Calu3 (cell line): ENCODE results near the gene FAM180B. TPM values are rescaled to one million over a fixed set of nuclear protein-coding genes. Genes with fewer than 3 reads are reported as not detected.
"Not testable (repeated sequence)": the region's sequence is repeated elsewhere in the genome, so short reads cannot be mapped to it uniquely, and the experiment has no call there.

Source experiments
- BruUV-seq: library from RNA; stranded (reverse); fragments of 400-500 nt; replicated peaks from 2 replicates; lab custom pipeline; 2021; lab: Mats Ljungman, UMichigan
- CTCF ChIA-PET: fragments of 300-600 bp; sonication (Branson Sonifier 250); formaldehyde crosslinking; loops from one replicate; lab custom pipeline; 2022; ENCODE audit warnings: antibody characterized with exemption; lab: Charles Lee
- DNase-seq: peaks from one replicate; pipeline ENCODE4 v3.0.0; 2022
- H3K27ac Mint-ChIP-seq: one replicate; pipeline ENCODE4 v1.8.0; 2022; ENCODE audit warnings: mixed read lengths; ENCODE audit not compliant: unreplicated experiment
- H3K27me3 Mint-ChIP-seq: one replicate; pipeline ENCODE4 v1.8.0; 2022; ENCODE audit warnings: mixed read lengths; ENCODE audit not compliant: unreplicated experiment
- H3K36me3 Mint-ChIP-seq: one replicate; pipeline ENCODE4 v1.8.0; 2022; ENCODE audit warnings: mild to moderate bottlenecking, moderate library complexity, mixed read lengths; ENCODE audit not compliant: insufficient read depth, unreplicated experiment
- H3K4me1 Mint-ChIP-seq: one replicate; pipeline ENCODE4 v1.8.0; 2022; ENCODE audit warnings: mild to moderate bottlenecking, low read depth, mixed read lengths; ENCODE audit not compliant: unreplicated experiment
- H3K4me3 Mint-ChIP-seq: one replicate; pipeline ENCODE4 v1.8.0; 2022; ENCODE audit warnings: mild to moderate bottlenecking, low read depth, moderate library complexity, mixed read lengths; ENCODE audit not compliant: unreplicated experiment
- H3K9me3 Mint-ChIP-seq: one replicate; pipeline ENCODE4 v1.8.0; 2022; ENCODE audit warnings: low read depth, mixed read lengths; ENCODE audit not compliant: unreplicated experiment
- intact Hi-C: fragments of 100-400 bp; cut with micrococcal nuclease; formaldehyde crosslinking; loops from one replicate; pipeline ENCODE4 v1.10.0; 2022; ENCODE audit not compliant: unreplicated experiment
- total RNA-seq: library from RNA; stranded (reverse); gene quantifications from 2 replicates; pipeline ENCODE4 v1.2.3, GENCODE V29; 2022
- TF ChIP-seq, protein P1 (sequence below): fragments of 200-600 bp; IDR thresholded peaks from one replicate; pipeline ENCODE4 v1.8.0; 2022; ENCODE audit warnings: antibody characterized with exemption; ENCODE audit not compliant: unreplicated experiment

Gene FAM180B
- total RNA-seq, 1 experiment from 2014 or later, result not detected

DNA sequence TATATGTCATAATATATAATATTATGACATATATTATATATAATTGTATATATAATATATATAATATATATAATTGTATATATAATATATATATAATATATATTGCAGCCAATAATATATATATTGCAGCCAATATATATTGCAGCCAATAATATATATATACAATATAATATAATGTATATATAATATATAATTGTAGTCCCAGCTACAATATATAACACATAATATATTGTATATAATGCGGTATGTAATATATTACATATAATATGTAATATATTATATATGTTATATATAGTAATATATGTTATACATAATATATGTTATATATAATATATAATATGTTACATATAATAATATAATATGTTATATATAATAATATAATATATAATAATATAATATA lies 27.8 kb upstream of the FAM180B start:
- Mint-ChIP-seq H3K36me3 (peaks cover 5% of the 10 kb centered on the region), H3K27ac (no peak overlapping the region), H3K27me3 (no peaks in the 10 kb centered on the region), H3K9me3 (no peaks in the 10 kb centered on the region), H3K4me1 (no peaks in the 10 kb centered on the region), H3K4me3 (no peak overlapping the region)
- DNase-seq, result no peak
- intact Hi-C loops, result no loop called here
- no TSS peak for BruUV-seq
- TF ChIP-seq, protein P1, sequence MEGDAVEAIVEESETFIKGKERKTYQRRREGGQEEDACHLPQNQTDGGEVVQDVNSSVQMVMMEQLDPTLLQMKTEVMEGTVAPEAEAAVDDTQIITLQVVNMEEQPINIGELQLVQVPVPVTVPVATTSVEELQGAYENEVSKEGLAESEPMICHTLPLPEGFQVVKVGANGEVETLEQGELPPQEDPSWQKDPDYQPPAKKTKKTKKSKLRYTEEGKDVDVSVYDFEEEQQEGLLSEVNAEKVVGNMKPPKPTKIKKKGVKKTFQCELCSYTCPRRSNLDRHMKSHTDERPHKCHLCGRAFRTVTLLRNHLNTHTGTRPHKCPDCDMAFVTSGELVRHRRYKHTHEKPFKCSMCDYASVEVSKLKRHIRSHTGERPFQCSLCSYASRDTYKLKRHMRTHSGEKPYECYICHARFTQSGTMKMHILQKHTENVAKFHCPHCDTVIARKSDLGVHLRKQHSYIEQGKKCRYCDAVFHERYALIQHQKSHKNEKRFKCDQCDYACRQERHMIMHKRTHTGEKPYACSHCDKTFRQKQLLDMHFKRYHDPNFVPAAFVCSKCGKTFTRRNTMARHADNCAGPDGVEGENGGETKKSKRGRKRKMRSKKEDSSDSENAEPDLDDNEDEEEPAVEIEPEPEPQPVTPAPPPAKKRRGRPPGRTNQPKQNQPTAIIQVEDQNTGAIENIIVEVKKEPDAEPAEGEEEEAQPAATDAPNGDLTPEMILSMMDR, result no peak
- CTCF ChIA-PET, result no interaction called here

DNA sequence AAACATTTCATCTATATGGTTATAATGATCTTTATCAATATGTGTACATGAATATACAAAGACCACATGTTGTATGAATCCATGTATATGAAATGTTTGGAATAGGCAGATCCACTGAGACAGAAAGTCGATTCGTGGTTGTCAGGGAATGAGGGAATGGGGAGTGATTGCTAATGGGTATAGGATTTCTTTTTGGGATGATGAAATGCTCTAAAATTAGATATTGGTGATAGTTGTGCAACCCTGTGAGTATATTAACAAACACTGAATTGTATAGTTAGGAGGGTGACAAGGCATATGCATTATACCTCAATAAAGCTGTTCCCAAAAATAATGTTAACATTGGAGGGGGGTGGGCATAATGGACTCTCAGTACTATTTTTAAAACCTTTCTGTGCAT lies 26.1 kb upstream of the FAM180B start:
- no peak for DNase-seq
- Mint-ChIP-seq H3K36me3 (peaks cover 12% of the 10 kb centered on the region), H3K4me3 (no peak overlapping the region), H3K4me1 (peaks cover 7% of the 10 kb centered on the region), H3K27me3 (no peaks in the 10 kb centered on the region), H3K27ac (no peak overlapping the region), H3K9me3 (no peaks in the 10 kb centered on the region)
- BruUV-seq, result no TSS peak
- CTCF ChIA-PET, result interaction anchor here (0.7 kb wide), 2 partner anchors 231 to 340 kb away, joined by 3 read pairs; no protein-coding TSS in a partner anchor
- intact Hi-C loops, result no loop called here
- TF ChIP-seq, protein P1, result no peak

DNA sequence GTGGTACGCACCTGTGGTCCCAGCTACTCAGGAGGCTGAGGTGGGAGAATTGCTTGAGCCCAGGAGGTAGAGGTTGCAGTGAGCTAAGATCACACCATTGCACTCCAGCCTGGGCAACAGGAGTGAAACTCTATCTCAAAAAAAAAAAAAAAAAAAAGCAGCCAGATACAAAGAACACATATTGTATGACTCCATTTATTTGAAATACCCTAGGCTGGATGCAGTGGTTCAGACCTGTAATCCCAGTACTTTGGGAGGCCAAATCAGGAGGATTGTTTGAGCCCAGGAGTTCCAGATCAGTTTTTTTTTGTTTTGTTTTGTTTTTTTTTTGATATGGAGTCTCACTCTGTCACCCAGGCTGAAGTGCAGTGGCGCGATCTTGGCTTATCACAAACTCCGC lies 24.1 kb upstream of the FAM180B start:
- peaks cover 24% of the 10 kb centered on the region for H3K36me3 Mint-ChIP-seq
- DNase-seq, H3K4me1 Mint-ChIP-seq, H3K9me3 Mint-ChIP-seq, BruUV-seq, H3K4me3 Mint-ChIP-seq, intact Hi-C loops, H3K27me3 Mint-ChIP-seq, H3K27ac Mint-ChIP-seq: not testable (repeated sequence)
- CTCF ChIA-PET, result interaction anchor here (0.7 kb wide), 1 partner anchor 1508 kb away, joined by 3 read pairs; no protein-coding TSS in a partner anchor

DNA sequence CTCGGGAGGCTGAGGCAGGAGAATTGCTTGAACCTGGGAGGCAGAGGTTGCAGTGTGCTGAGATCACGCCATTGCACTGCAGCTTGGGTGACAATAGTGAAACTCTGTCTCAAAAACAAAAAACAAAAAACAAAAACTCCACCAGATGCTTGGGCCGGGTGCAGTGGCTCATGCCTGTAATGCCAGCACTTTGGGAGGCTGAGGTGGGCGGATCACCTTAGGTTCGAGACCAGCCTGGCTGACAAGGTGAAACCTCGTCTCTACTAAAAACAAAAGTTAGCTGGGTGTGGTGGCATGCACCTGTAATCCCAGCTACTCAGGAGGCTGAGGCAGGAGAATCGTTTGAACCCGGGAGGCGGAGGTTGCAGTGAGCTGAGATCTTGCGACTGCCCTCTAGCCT lies 22.1 kb upstream of the FAM180B start:
- CTCF ChIA-PET, result interaction anchor here (0.6 to 1.3 kb wide), 3 partner anchors 11 to 95 kb away, joined by 3 to 4 read pairs (median 3); no protein-coding TSS in a partner anchor
- DNase-seq, H3K27ac Mint-ChIP-seq, H3K4me1 Mint-ChIP-seq, H3K27me3 Mint-ChIP-seq, H3K4me3 Mint-ChIP-seq, H3K9me3 Mint-ChIP-seq, intact Hi-C loops: not testable (repeated sequence)
- BruUV-seq, result TSS peak; percentile 23
- peaks cover 24% of the 10 kb centered on the region for H3K36me3 Mint-ChIP-seq

DNA sequence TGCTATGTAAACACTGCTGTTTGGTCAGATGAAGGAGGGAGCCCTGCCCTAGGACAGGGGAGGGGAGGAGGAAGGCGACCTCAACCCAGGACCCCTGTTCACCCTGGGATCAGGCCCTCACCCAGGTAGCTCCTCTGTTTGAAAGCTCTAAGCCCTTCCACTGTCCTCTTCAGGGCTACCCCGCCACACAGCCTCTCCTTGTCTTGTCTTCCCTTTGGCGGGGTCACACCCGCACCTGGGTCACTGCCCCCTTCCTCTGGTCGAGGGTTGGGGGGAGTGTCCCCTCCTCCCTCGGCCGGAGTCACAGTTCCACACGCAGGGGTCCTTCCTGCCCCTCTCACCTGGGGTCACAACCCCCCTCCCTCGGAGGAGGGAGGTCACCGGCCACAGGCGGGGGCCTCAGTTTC lies 21.5 kb upstream of the FAM180B start:
- CTCF ChIA-PET, result interaction anchor here (0.5 to 1.3 kb wide), 5 partner anchors 12 to 96 kb away, joined by 3 to 4 read pairs (median 3); no protein-coding TSS in a partner anchor
- intact Hi-C loops, result no loop called here
- no peaks in the 10 kb centered on the region for H3K27me3 Mint-ChIP-seq
- no TSS peak for BruUV-seq
- peak overlapping the region; percentile 82 for H3K4me3 Mint-ChIP-seq
- peaks cover 24% of the 10 kb centered on the region for H3K36me3 Mint-ChIP-seq
- no peak overlapping the region for H3K27ac Mint-ChIP-seq
- TF ChIP-seq, protein P1, result no peak
- no peak for DNase-seq
- peaks cover 7% of the 10 kb centered on the region for H3K4me1 Mint-ChIP-seq
- H3K9me3 Mint-ChIP-seq, result no peaks in the 10 kb centered on the region
